Measurements from ENCODE around the gene FCRLB.
A peak's percentile ranks its signal among the peaks of the same experiment; 100 is the strongest.
"Not testable (repeated sequence)": the region's sequence is repeated elsewhere in the genome, so short reads cannot be mapped to it uniquely, and the experiment has no call there.

Gene FCRLB

DNA sequence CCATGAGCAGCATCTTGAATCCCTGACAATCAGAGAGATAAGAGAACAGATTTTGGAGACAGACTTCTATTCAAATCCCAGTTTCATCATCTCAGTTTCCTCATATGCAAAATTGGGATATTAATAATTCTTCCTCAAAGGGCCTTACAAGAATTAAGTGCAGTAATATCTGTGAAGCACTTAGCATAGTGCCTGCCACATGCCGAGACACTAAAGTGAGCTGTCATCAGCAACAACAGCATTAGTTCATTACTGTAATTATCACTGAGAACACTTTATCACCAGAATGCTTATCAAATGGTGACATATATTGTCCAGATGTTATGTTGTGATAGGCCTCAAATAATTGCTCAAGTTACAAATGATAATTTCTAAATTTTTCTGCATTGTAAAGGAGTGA, 922 bp upstream of the FCRLB start:
- DNase-seq, result no peak

- peak; percentile 5 for DNase-seq
Measured at GRCh38 chr1:161721738-161722343, 497 bp downstream of the FCRLB start.

- no peak for DNase-seq
Measured at GRCh38 chr1:161722406-161722805, 1.1 kb downstream of the FCRLB start.

DNA sequence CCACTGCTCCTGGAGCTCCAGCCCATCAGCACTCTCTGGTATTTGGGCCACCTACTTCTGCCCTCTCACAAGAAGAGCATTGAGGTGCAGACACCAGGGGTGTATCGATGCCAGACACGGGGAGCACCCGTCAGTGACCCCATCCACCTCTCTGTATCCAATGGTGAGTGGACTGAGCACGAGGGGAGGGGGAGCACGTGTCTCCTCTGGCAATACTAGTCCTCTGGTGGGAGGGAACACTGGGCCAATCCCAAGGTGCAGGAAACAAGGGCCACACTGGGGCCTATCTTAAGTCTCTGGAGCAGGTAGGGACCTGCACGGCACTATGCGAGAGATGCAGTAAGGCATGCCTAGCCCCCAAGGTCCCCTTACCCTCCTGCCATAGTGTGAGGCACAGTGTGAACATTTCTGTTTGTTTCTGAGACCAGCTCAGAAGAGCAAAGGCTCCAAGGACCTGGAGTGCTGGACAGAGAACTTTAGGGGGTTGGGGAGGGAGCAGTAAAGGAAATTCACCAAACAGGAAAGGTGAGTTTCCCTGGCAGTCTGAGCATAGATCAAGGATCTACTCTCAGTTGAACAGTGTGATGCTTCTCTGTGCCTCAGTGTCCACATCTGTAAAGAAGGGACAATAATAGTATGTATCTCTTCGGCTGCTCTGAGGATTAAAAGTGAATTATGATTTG, 2.3 kb downstream of the FCRLB start:
- no peak for DNase-seq

GRCh38 chr1:161725258-161725907, 4.0 kb downstream of the FCRLB start:
- not testable (repeated sequence) for DNase-seq

DNA sequence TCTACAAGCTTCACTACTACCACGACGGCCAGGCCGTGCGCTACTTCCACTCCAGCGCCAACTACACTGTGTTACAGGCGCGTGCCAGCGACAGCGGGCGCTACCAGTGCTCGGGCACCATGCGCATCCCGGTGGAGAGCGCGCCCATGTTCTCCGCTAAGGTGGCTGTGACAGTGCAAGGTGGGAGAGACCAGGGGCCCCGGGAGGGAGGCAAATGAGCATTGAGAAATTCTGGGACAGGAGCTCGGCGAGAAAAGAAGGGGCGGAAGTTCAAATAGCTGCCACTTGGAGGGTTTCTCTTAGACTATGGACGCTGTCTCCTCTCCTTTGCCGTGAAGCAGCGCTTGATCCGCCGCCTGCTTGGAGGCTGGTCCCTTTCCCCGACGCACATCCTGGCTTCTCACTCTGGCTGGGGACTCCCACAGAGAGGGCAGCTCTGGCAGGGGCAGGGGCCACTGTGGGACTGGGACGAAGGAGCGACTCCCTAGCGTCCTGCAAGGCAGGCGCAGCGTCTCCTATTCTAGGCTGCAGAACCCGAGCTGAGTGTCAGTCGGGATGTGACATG, 4.6 kb downstream of the FCRLB start:
- peak; percentile 44 for DNase-seq

GRCh38 chr1:161726473-161727255, 5.3 kb downstream of the FCRLB start:
- DNase-seq, result peak; percentile 86

DNA sequence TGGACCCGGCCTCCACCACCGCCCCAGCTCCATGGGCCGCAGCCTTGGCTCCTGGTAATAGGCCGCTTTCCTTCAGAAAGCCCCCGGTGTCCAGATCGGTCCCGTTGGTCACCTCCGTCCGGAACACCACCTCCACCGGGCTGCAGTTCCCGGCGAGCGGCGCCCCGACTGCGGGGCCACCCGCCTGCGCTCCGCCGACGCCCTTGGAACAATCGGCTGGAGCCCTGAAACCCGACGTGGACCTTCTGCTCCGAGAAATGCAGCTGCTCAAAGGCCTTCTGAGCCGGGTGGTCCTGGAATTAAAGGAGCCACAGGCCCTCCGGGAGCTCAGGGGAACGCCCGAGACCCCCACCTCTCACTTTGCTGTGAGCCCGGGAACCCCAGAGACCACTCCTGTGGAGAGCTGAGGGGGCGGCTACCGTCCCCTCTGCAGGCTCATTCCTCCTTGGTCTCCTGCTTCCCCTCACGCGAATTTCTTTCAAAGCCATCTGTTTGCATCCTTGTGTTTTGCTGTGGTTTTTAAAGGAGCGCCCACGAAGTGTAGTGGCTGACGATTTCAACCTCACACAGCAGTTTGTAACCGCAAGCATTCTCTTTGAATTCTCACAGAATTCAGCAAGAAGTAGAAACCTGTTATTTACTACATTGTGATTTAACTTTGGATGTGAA, 6.0 kb downstream of the FCRLB start:
- peak; percentile 64 for DNase-seq

GRCh38 chr1:161728376-161729226, 7.3 kb downstream of the FCRLB start:
- no peak for DNase-seq

GRCh38 chr1:161730050-161730564, 8.8 kb downstream of the FCRLB start:
- DNase-seq, result peak; percentile 40

DNA sequence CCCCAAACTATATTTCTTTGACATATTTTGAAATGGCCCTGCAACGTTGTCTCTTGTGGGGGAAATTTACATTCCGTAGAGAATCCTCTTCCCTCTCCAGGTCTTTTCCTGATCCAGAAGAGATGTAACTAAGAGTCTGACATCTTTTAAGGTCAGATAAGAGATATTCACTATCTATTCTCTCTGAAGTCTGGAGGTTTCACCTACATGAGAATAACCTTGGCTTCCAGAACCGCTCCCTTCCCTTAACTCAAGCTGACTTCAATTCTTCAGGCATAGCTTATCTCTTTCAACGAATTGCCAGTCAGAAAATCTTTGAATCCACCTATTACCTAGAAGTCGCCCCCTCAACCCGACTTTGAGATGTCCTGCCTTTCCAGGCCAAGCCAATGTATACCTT, 9.9 kb downstream of the FCRLB start:
- DNase-seq, result no peak

GRCh38 chr1:161731981-161732718, 10.8 kb downstream of the FCRLB start:
- DNase-seq, result no peak

DNA sequence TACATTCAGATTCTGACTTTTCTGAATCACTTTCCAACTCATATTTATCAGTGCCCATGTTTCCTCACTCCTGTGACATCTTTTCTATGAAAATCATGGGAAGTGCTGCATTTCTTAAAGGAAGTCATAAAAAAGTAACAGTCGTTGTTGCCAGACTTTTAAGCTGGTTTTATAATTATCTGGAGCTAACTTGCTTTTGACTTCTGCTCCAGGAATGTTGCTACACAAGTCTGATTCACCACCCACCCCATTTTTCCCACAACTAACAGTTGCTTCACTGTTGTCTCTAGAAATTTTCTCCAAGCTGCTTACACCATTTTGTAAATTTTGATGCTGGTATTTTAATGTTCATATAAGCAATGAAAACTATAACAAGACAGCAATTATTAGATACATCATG, 12.2 kb downstream of the FCRLB start:
- no peak for DNase-seq

DNA sequence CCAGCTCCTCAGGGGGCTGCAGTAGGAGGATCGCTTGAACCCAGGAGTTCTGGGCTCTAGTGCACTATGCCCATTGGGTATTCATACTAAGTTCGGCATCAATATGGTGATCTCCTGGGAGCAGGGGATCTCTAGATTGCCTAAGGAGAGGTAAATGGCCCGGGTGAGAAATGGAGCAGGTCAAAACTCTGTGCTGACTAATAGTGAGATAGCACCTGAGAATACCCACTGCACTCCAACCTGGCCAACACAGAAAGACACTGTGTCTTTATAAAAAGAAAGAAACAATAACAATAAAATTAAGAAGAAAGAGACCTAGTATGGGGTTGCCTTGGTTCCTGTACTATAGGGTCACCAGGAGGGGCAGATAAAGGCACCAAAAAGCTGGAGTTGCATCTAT, 14.5 kb downstream of the FCRLB start:
- DNase-seq, result no peak

DNA sequence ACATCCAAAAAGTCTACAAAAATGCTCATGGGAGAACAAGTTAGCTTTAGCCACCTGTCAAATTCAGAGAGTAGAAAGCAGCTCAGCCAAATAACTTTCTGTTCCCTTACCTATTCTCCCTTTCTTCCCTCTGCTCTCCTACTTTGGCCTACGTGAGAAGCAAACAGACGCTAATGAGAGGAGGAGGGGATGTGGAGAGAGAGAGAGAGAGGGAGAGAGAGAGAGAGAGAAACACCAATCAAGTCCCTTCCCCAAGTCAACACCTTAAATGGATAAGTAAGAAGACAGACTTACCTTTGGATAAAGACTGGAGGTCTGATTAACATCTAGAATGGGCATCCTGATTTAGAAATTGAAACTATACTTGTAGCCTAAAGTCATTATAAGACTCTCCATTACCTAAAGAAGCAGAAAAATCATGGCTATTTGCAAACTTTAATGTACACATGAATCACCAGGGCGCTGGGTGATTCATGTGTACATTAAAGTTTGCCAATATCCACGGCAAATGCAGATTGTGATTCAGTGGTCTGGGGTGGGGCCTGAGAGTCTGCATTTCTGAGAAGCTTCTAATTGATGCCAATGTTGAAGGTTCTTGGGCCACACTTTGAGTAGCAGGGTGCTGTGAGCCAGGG, 15.1 kb downstream of the FCRLB start:
- peak; percentile 5 for DNase-seq

DNA sequence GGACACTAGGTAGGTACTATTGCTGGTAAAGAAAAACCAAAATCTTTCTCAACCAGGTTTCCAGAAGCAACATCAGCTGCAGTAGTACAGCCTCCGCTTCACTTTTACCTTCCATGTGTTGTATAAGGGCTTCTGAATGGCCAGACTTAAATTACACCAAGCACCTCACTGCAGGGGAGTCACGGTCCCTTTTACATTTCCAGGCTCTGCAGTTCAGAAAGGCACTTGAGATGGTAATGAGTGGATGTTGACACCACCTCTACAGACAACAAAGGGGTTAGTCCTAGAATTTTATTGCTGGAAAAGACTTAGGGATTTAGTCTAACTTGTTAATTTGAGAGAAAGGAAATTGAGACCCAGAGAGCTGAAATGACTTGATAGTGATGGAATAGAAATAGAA, 16.3 kb downstream of the FCRLB start:
- no peak for DNase-seq

DNA sequence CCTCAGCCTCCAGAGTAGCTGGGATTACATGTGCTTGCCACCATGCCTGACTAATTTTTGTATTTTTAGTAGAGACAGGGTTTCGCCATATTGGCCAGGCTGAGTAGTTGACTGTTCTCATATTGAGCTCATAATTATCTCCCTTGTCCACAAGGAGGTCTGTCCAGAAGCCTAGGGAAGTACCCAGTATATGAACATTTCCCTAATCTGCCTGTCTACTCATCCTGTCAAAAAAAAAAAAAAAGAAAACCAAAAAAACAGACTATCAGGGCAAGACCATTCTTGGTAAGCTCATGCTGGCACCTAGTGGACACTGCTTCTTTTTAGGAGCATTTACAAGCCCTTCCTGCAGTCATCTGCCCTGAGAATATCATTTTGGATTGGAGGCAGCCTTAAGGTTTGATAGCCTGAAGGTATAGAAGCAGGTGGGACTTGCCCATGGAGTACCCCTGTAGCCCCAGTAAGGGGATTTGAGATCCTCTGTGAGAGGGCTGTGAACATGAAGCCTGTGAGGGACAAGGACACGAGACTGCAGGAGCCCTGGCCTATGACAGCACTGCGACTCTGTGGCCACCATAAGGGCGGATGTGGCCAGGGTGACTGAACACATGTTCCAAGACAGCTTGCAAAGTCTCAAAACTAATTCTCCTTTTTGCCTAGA, 17.4 kb downstream of the FCRLB start:
- peak; percentile 58 for DNase-seq

DNA sequence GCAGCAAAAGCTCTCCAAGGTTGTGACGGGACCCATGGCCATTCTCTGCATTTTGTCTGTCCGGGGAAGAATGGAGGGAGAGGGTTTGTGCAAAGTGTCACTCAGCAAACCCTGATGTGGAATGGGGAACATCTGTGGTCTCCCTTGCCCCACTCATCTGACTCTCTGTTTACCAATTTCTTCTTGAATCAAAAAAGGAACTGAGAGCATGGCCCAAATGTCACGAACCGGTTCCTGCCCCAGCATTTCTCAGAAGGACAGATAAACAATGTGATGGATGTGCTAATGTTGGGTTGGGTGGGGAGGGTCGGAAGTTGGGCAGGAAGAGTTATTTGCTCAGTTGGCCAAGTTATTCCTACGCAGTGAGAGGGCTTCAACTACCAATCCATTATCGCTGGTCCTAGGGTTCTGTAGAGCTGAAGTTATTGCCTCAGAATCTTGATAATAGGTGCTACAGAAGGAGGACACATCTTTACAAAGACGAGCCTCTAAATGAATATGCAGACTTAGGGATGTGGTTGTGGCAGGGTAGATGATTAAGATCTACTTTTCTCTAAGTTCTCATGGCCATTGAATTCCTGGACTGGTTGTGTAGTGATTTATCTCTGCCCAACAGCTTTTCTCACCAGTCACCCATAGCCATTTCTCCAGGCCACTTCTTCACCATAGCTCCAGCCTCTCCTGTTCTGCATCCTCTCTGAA, 18.7 kb downstream of the FCRLB start:
- no peak for DNase-seq

DNA sequence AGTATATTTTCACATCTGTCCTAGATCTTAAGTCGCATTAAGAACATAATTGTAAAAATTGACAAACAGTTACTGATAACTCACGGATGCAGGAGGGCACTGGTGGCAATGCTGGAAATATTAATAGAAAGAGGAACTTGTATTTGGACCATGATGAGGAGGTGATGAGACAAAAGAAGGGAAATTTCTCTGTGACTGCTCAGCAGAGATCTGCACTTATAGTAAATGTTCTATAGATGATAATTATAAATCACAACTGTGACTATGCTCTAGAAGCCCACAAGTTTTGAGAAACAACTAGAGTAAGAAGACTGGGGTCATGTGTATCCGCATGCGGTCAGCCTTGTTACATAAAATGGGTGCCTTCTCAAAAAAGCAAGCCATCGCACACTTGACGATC, 19.6 kb downstream of the FCRLB start:
- DNase-seq, result no peak

Data from CD4-positive, alpha-beta T cell treated with Interleukin-6 for 4 hours (primary cell).